ENCODE results near the gene HBD. TPM values are rescaled to one million over a fixed set of nuclear protein-coding genes. Genes with fewer than 3 reads are reported as not detected.

Gene HBD
- total RNA-seq, 1 donor from 2014 or later, result not detected

DNA sequence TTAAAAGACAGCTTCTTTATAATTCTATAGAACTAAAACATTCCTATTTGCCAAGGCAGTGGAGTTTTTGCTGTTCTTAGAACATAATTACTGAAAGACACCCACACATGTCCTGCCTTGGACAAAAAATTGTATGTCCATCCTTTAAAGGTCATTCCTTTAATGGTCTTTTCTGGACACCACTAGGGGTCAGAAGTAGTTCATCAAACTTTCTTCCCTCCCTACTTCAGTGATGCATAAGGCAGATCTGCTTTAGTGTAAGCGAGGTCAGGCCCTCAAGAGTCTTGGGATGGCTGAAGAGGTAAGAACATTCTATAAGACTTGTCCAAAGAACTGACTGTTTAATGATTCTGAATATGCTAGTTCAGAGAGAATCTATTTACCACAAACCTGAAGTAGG, 29.5 kb downstream of the HBD start:
- ATAC-seq, result peak in 1 of 2 donors; percentile 41
- Histone ChIP-seq H3K36me3 (no peaks in the 10 kb centered on the region), H3K4me1 (no peaks in the 10 kb centered on the region), H3K27ac (no peak overlapping the region), H3K4me3 (no peak overlapping the region), H3K27me3 (ENCODE audit: low read depth) (no peaks in the 10 kb centered on the region), H3K9me3 (no peaks in the 10 kb centered on the region)
- intact Hi-C loops (cut with DNase I), result no loop called here
- no peak for DNase-seq
- TF ChIP-seq, protein P1, sequence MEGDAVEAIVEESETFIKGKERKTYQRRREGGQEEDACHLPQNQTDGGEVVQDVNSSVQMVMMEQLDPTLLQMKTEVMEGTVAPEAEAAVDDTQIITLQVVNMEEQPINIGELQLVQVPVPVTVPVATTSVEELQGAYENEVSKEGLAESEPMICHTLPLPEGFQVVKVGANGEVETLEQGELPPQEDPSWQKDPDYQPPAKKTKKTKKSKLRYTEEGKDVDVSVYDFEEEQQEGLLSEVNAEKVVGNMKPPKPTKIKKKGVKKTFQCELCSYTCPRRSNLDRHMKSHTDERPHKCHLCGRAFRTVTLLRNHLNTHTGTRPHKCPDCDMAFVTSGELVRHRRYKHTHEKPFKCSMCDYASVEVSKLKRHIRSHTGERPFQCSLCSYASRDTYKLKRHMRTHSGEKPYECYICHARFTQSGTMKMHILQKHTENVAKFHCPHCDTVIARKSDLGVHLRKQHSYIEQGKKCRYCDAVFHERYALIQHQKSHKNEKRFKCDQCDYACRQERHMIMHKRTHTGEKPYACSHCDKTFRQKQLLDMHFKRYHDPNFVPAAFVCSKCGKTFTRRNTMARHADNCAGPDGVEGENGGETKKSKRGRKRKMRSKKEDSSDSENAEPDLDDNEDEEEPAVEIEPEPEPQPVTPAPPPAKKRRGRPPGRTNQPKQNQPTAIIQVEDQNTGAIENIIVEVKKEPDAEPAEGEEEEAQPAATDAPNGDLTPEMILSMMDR (IDR thresholded peaks at IDR 0.05), result peak; percentile 39

- DNase-seq (no peak), ATAC-seq (no peak)
- TF ChIP-seq, protein P1 (IDR thresholded peaks at IDR 0.05), result no peak
- Histone ChIP-seq H3K4me1 (no peaks in the 10 kb centered on the region), H3K27ac (no peak overlapping the region), H3K9me3 (no peaks in the 10 kb centered on the region), H3K36me3 (no peaks in the 10 kb centered on the region), H3K4me3 (no peak overlapping the region), H3K27me3 (ENCODE audit: low read depth) (no peaks in the 10 kb centered on the region)
- intact Hi-C loops (cut with DNase I), result no loop called here
Observed at GRCh38 chr11:5203366-5203765, 30.9 kb downstream of the HBD start.

DNA sequence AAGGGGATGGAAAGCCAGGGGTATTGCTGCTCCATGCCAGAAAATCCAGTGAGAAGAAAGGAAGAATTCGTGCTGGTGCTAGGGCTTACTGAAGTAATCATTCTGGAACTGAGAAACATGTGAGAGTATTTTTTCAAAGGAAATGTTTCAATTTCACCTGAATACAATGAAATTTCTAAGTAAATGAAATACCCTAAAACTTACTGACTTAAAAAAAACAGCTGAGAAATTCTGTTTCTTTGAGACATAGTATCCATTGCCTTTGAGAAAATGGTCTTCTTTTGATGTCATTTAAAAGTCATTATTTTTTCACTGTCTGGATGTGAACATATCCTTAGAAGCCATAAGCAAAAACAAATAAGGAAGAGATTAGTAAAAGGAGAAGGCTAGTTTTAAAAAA, 33.7 kb downstream of the HBD start, which contains the start of gene OR51V1:
Gene OR51V1 (minus strand): TSS at position 101 of the 400 bp plus-strand sequence. CDS start 0 bp downstream, at position 101.
- no peaks in the 10 kb centered on the region for H3K27me3 ChIP-seq (ENCODE audit: low read depth)

DNA sequence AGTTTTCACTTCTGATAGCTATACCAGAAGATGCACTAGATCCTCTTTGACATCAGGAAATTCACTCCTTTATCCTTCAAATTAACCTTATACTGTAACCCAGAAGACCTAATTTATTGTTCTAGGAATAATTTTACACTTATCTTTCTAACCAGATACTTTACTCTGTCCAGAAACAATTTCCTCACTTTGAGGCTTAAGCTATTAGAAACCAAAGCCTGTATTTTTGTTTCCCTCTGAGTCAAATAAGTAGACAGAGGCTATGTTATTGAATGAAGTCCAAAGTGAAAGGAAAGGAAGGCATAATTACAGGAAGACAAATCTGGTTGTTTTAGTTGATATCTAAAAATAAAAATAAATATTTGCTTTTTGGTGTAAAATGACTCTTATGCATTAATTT, 36.0 kb downstream of the HBD start:
- Histone ChIP-seq H3K27me3 (ENCODE audit: low read depth) (no peaks in the 10 kb centered on the region), H3K9me3 (no peaks in the 10 kb centered on the region), H3K36me3 (no peaks in the 10 kb centered on the region), H3K4me3 (no peak overlapping the region), H3K27ac (no peak overlapping the region), H3K4me1 (no peaks in the 10 kb centered on the region)
- ATAC-seq (no peak), DNase-seq (no peak)
- intact Hi-C loops (cut with DNase I), result no loop called here
- TF ChIP-seq, protein P1 (IDR thresholded peaks at IDR 0.05), result no peak

More for the DNA sequence above, 33.7 kb downstream of the HBD start, which contains the start of gene OR51V1:
- TF ChIP-seq, protein P1 (IDR thresholded peaks at IDR 0.05), result no peak
- DNase-seq (no peak), ATAC-seq (no peak)
- intact Hi-C loops (cut with DNase I), result no loop called here
- no peaks in the 10 kb centered on the region for H3K9me3 ChIP-seq
- H3K4me1 ChIP-seq, result no peaks in the 10 kb centered on the region
- H3K27ac ChIP-seq, result no peak within 1 kb of the TSS
- no peak within 1 kb of the TSS for H3K4me3 ChIP-seq
- H3K36me3 ChIP-seq, result no peaks in the 10 kb centered on the region

GRCh38 chr11:5197536-5197935, 36.7 kb downstream of the HBD start:
- DNase-seq (no peak), ATAC-seq (peak; percentile 50 to 62)
- Histone ChIP-seq H3K4me1 (no peaks in the 10 kb centered on the region), H3K9me3 (no peaks in the 10 kb centered on the region), H3K27me3 (ENCODE audit: low read depth) (no peaks in the 10 kb centered on the region), H3K4me3 (no peak overlapping the region), H3K27ac (no peak overlapping the region), H3K36me3 (no peaks in the 10 kb centered on the region)
- intact Hi-C loops (cut with DNase I), result no loop called here
- TF ChIP-seq, protein P1 (IDR thresholded peaks at IDR 0.05), result no peak

GRCh38 chr11:5196731-5197130, 37.6 kb downstream of the HBD start:
- DNase-seq (no peak), ATAC-seq (no peak)
- H3K27me3 ChIP-seq (ENCODE audit: low read depth), result no peaks in the 10 kb centered on the region
- H3K36me3 ChIP-seq, result no peaks in the 10 kb centered on the region
- no peaks in the 10 kb centered on the region for H3K9me3 ChIP-seq
- H3K4me1 ChIP-seq, result no peaks in the 10 kb centered on the region
- TF ChIP-seq, protein P1 (IDR thresholded peaks at IDR 0.05), result no peak
- intact Hi-C loops (cut with DNase I), result no loop called here
- no peak overlapping the region for H3K4me3 ChIP-seq
- H3K27ac ChIP-seq, result no peak overlapping the region
